ENCODE results near the gene SNX13. TPM values are rescaled to one million over a fixed set of nuclear protein-coding genes. Genes with fewer than 3 reads are reported as not detected.

The SNX13 gene
- total RNA-seq, 1 experiment from 2014 or later: 42.7 TPM

Other genes starting within 250 kb of the SNX13 start
- not detected in 2 replicates for gene PRPS1L1, start 87.4 kb upstream of the SNX13 start, total RNA-seq (2014; rRNA removed; shearing (Covaris generic))

All from NCI-H460 (cell line).